ENCODE measurements around the gene HIGD1B. TPM values are rescaled to one million over a fixed set of nuclear protein-coding genes. Genes with fewer than 3 reads are reported as not detected.

The HIGD1B gene
- total RNA-seq, 1 donor from 2014 or later: 1.3 TPM

- no peak for DNase-seq (ENCODE audit: low spot score)
These were observed 14.9 kb upstream of the HIGD1B start for GRCh38 chr17:44832805-44833204.

GRCh38 chr17:44837196-44837595 lies 10.5 kb upstream of the HIGD1B start:
- no peak for DNase-seq (ENCODE audit: low spot score)

- DNase-seq (ENCODE audit: low spot score): no peak
These were observed 7.4 kb upstream of the HIGD1B start for GRCh38 chr17:44840274-44840673.

GRCh38 chr17:44840936-44841335 lies 6.7 kb upstream of the HIGD1B start:
- no peak for DNase-seq (ENCODE audit: low spot score)

GRCh38 chr17:44842748-44843147 lies 4.9 kb upstream of the HIGD1B start:
- DNase-seq (ENCODE audit: low spot score): no peak

GRCh38 chr17:44844390-44844830 lies 3.3 kb upstream of the HIGD1B start:
- no peak for DNase-seq (ENCODE audit: low spot score)

- no peak for DNase-seq (ENCODE audit: low spot score)
These were observed 1.5 kb upstream of the HIGD1B start for GRCh38 chr17:44846206-44846605.

GRCh38 chr17:44848257-44848795 lies 643 bp downstream of the HIGD1B start:
- DNase-seq (ENCODE audit: low spot score): no peak

- no peak for DNase-seq (ENCODE audit: low spot score)
These were observed 1.3 kb downstream of the HIGD1B start for GRCh38 chr17:44848961-44849489.

- no peak for DNase-seq (ENCODE audit: low spot score)
These were observed 2.3 kb downstream of the HIGD1B start for GRCh38 chr17:44850025-44850424.

GRCh38 chr17:44850612-44851011 lies 2.9 kb downstream of the HIGD1B start:
- no peak for DNase-seq (ENCODE audit: low spot score)

- DNase-seq (ENCODE audit: low spot score): no peak
These were observed 6.5 kb downstream of the HIGD1B start for GRCh38 chr17:44854192-44854591.

GRCh38 chr17:44859701-44860100 lies 12.0 kb downstream of the HIGD1B start:
- DNase-seq (ENCODE audit: low spot score): no peak

- DNase-seq (ENCODE audit: low spot score): no peak
These were observed 14.7 kb downstream of the HIGD1B start for GRCh38 chr17:44862278-44862914.

- DNase-seq (ENCODE audit: low spot score): no peak
These were observed 15.6 kb downstream of the HIGD1B start for GRCh38 chr17:44863061-44863918.

GRCh38 chr17:44864831-44865230 lies 17.1 kb downstream of the HIGD1B start:
- no peak for DNase-seq (ENCODE audit: low spot score)

GRCh38 chr17:44865231-44865660 lies 17.6 kb downstream of the HIGD1B start:
- DNase-seq (ENCODE audit: low spot score): no peak

- no peak for DNase-seq (ENCODE audit: low spot score)
These were observed 18.2 kb downstream of the HIGD1B start for GRCh38 chr17:44865931-44866330.

- DNase-seq (ENCODE audit: low spot score): no peak
These were observed 20.2 kb downstream of the HIGD1B start for GRCh38 chr17:44867841-44868240.

GRCh38 chr17:44871556-44871955 lies 23.9 kb downstream of the HIGD1B start:
- no peak for DNase-seq (ENCODE audit: low spot score)

- DNase-seq (ENCODE audit: low spot score): no peak
These were observed 24.6 kb downstream of the HIGD1B start for GRCh38 chr17:44872131-44872768.

- DNase-seq (ENCODE audit: low spot score): no peak
These were observed 28.1 kb downstream of the HIGD1B start for GRCh38 chr17:44875761-44876160.
